Fibroblast of lung (primary cell): ENCODE results near the gene LPP. TPM values are rescaled to one million over a fixed set of nuclear protein-coding genes. Genes with fewer than 3 reads are reported as not detected.

Experiments used
- DNase-seq, 2 donors: peaks; one replicate each; pipeline versions ENCODE4 v3.0.0 to v3.0.0-alpha.2; 2010; ENCODE audit warnings: low read depth in 2 of 2
- H2AFZ ChIP-seq: 2 replicates; pipeline ENCODE4 v1.5.1; 2012; ENCODE audit warnings: low read length, control low read depth, inconsistent platforms
- H3K27ac ChIP-seq: 2 replicates; pipeline ENCODE4 v1.5.1; 2011; ENCODE audit warnings: low read length, control low read depth; ENCODE audit not compliant: insufficient read depth
- H3K27me3 ChIP-seq: 2 replicates; pipeline ENCODE4 v1.5.1; 2011; ENCODE audit warnings: mild to moderate bottlenecking, low read length; ENCODE audit not compliant: control insufficient read depth, insufficient read depth
- H3K36me3 ChIP-seq: 2 replicates; pipeline ENCODE4 v1.5.1; 2011; ENCODE audit warnings: low read length; ENCODE audit not compliant: control insufficient read depth, insufficient read depth
- H3K4me1 ChIP-seq: 2 replicates; pipeline ENCODE4 v1.5.1; 2011; ENCODE audit warnings: low read length; ENCODE audit not compliant: control insufficient read depth, insufficient read depth; ENCODE audit errors: extremely low read depth
- H3K4me2 ChIP-seq: 2 replicates; pipeline ENCODE4 v1.5.1; 2011; ENCODE audit warnings: low read length, control low read depth; ENCODE audit not compliant: insufficient read depth; ENCODE audit errors: extremely low read depth
- H3K4me3 ChIP-seq, 4 experiments: fragments of 200-600 bp in 1 of 4; sonication (generic) in 1 of 4; replicated peaks in 1 of 4; 2 replicates each; pipeline ENCODE4 v1.5.1; 2011 to 2016; ENCODE audit warnings: low read length in 4 of 4, low read depth in 3 of 4, mild to moderate bottlenecking in 3 of 4, control low read depth in 2 of 4, inconsistent platforms in 1 of 4, mixed read lengths in 1 of 4; ENCODE audit not compliant: insufficient read depth in 1 of 4; ENCODE audit errors: control extremely low read depth in 1 of 4
- H3K79me2 ChIP-seq: 2 replicates; pipeline ENCODE4 v1.5.1; 2012; ENCODE audit warnings: mild to moderate bottlenecking, low read length, inconsistent platforms; ENCODE audit not compliant: control insufficient read depth, insufficient read depth
- H3K9ac ChIP-seq: 2 replicates; pipeline ENCODE4 v1.5.1; 2011; ENCODE audit warnings: mild to moderate bottlenecking, low read length, control low read depth; ENCODE audit not compliant: insufficient read depth
- H3K9me3 ChIP-seq: 2 replicates; pipeline ENCODE4 v1.5.1; 2012; ENCODE audit warnings: low read depth, low read length; ENCODE audit not compliant: control insufficient read depth, insufficient read depth
- H4K20me1 ChIP-seq: 2 replicates; pipeline ENCODE4 v1.5.1; 2011; ENCODE audit warnings: low read length; ENCODE audit not compliant: control insufficient read depth, insufficient read depth; ENCODE audit errors: extremely low read depth
- EZH2 ChIP-seq: IDR thresholded peaks from 2 replicates; pipeline ENCODE4 v1.5.1; 2012; ENCODE audit warnings: low read length, control low read depth, mild to moderate bottlenecking; ENCODE audit errors: missing control alignments
- polyA plus RNA-seq, 2 donors: library from polyadenylated mRNA; depleted of rRNA in 1 of 2; stranded (reverse) in 1 of 2; unstranded in 1 of 2; fragments of >200 nt; gene quantifications; 2 replicates each; pipeline ENCODE4 v1.2.1, GENCODE V29; 2011 to 2012; ENCODE audit warnings: missing spikeins in 1 of 2
- total RNA-seq: library from RNA; depleted of rRNA; stranded (reverse); fragments of >200 nt; gene quantifications from 2 replicates; pipeline ENCODE4 v1.2.1, GENCODE V29; 2014
- TF ChIP-seq, protein P1 (sequence below), 2 donors: IDR thresholded peaks in 1 of 2; conservative IDR thresholded peaks in 1 of 2; 1 replicate in 1 of 2; 2 replicates in 1 of 2; pipeline ENCODE4 v1.5.1; 2011 to 2012; ENCODE audit warnings: low read length in 2 of 2, control low read depth in 1 of 2, inconsistent platforms in 1 of 2, low read depth in 1 of 2, mild to moderate bottlenecking in 1 of 2

The LPP gene
- total and polyA plus RNA-seq, 2 donors (not counting 1 experiment from before 2014, with no cell fraction given) = 69.0 to 124 TPM

DNA sequence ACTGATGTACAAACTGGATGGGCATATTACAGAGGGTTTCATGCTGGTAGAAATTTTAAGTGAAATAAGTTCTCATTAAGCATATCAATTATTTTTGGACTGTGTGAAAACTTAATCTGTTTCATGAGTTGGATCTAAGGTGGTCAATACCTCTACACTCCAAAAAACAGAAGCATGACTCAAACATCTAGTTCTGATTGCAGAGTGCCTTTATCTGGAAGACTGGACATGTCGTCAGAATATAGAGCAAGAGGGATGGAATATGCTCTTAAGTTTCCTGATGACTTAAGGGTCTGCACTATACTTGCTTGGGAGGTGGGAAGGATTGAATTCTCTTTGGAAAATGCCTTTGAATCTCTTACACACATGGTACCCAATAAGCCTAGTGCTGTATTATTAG, 138.3 kb downstream of the LPP start:
- Histone ChIP-seq H2AFZ (no peak overlapping the region), H3K79me2 (peaks cover 53% of the 10 kb centered on the region), H3K27me3 (no peaks in the 10 kb centered on the region), H3K36me3 (no peaks in the 10 kb centered on the region), H3K4me2 (no peak overlapping the region), H3K9me3 (no peaks in the 10 kb centered on the region), H3K9ac (no peak overlapping the region), H3K27ac (no peak overlapping the region), H3K4me1 (peaks cover 21% of the 10 kb centered on the region), H4K20me1 (no peaks in the 10 kb centered on the region), H3K4me3 (no peak overlapping the region)
- DNase-seq = no peak
- no peak for TF ChIP-seq EZH2
- TF ChIP-seq, protein P1, sequence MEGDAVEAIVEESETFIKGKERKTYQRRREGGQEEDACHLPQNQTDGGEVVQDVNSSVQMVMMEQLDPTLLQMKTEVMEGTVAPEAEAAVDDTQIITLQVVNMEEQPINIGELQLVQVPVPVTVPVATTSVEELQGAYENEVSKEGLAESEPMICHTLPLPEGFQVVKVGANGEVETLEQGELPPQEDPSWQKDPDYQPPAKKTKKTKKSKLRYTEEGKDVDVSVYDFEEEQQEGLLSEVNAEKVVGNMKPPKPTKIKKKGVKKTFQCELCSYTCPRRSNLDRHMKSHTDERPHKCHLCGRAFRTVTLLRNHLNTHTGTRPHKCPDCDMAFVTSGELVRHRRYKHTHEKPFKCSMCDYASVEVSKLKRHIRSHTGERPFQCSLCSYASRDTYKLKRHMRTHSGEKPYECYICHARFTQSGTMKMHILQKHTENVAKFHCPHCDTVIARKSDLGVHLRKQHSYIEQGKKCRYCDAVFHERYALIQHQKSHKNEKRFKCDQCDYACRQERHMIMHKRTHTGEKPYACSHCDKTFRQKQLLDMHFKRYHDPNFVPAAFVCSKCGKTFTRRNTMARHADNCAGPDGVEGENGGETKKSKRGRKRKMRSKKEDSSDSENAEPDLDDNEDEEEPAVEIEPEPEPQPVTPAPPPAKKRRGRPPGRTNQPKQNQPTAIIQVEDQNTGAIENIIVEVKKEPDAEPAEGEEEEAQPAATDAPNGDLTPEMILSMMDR (conservative IDR thresholded peaks at IDR 0.05 in 1 of 2, IDR thresholded peaks at IDR 0.05 in 1 of 2; ENCODE audit: low read depth in 1 of 2, low read length in 2 of 2) = no peak

DNA sequence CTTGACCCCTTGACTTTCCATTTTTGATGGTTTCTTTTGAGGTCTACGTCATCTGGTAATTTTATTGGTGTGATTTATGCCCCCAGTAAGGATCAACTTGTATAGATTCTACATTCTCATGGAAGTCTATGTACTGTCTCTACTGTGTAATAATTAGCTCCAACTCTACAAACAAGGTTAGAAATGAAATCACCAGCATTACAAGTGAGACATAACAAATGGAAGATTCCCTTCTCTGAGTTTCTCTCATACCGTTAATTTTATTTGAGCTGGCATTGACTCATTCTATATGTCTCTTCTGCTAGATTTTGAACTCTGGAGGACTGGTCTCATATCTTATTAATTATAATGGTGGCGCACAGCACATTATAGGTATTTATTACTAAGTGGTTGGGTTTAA, 138.9 kb downstream of the LPP start:
- Histone ChIP-seq H3K36me3 (no peaks in the 10 kb centered on the region), H3K27me3 (no peaks in the 10 kb centered on the region), H4K20me1 (no peaks in the 10 kb centered on the region), H3K9me3 (no peaks in the 10 kb centered on the region), H3K27ac (no peak overlapping the region), H3K4me3 (no peak overlapping the region), H3K9ac (no peak overlapping the region), H2AFZ (no peak overlapping the region), H3K4me1 (peaks cover 21% of the 10 kb centered on the region), H3K79me2 (peaks cover 51% of the 10 kb centered on the region), H3K4me2 (no peak overlapping the region)
- DNase-seq = no peak
- TF ChIP-seq EZH2 = no peak
- TF ChIP-seq, protein P1 (conservative IDR thresholded peaks at IDR 0.05 in 1 of 2, IDR thresholded peaks at IDR 0.05 in 1 of 2; ENCODE audit: low read depth in 1 of 2, low read length in 2 of 2) = no peak

DNA sequence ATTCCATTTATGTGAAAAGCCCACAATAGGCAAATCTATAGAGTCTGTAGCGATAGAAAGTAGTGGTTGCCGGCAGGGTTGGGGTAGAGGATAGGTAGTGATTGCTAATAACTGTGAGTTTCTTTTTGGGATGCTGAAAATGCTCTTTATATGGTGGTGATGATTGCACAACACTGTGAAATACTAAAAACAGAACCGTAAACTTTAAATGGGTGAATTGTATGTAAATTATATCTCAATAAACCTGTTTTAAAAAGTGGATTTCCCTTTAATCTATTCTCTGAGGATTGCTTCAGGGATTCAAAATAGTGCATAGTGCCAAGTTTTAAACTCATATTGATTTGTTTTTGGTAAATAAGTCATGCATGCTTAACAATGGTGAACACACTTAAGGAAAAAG, 140.2 kb downstream of the LPP start:
- peak in 1 of 2 donors; percentile 52 for DNase-seq
- Histone ChIP-seq H3K4me1 (peaks cover 21% of the 10 kb centered on the region), H3K27me3 (no peaks in the 10 kb centered on the region), H4K20me1 (no peaks in the 10 kb centered on the region), H3K9me3 (no peaks in the 10 kb centered on the region), H3K36me3 (no peaks in the 10 kb centered on the region), H3K27ac (peak overlapping the region; percentile 74), H2AFZ (no peak overlapping the region), H3K4me2 (no peak overlapping the region), H3K79me2 (peaks cover 57% of the 10 kb centered on the region), H3K4me3 (no peak overlapping the region), H3K9ac (no peak overlapping the region)
- TF ChIP-seq EZH2 = no peak
